ENCODE measurements around the gene AP5M1. TPM values are rescaled to one million over a fixed set of nuclear protein-coding genes. Genes with fewer than 3 reads are reported as not detected.

Gene AP5M1
- total RNA-seq, 2 donors from 2014 or later, result 27.3 to 50.9 TPM

Other genes starting within 250 kb of the AP5M1 start
- 10 to 100 TPM; 67.6 to 77.4 TPM for gene EXOC5, start 66 bp upstream of the AP5M1 start, total RNA-seq
- gene NAA30, start 121.6 kb downstream of the AP5M1 start, total RNA-seq, result 10 to 100 TPM; 16.9 to 23.9 TPM
- gene CCDC198, start 224.9 kb downstream of the AP5M1 start, total RNA-seq, result not detected